ENCODE results near the gene ACSF2.
A peak's percentile ranks its signal among the peaks of the same experiment; 100 is the strongest.
"Not testable (repeated sequence)": the region's sequence is repeated elsewhere in the genome, so short reads cannot be mapped to it uniquely, and the experiment has no call there.

ACSF2 gene

DNA sequence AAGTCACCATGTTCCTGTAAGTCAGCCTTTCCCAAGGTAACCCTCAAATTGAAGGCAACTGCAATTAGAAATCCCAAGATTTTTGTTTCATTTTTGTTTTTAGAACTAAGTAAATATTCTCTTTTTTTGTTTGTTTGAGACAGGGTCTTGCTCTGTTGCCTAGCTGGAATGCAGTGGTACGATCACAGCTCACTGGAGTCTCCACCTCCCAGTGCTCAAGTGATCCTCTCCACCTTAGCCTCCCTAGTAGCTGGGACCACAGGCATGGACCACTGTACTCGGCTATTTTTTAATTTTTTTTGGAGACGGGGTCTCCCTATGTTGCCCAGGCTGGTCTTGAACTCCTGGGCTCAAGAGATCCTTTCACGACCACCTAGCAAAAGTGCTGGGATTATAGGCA is 18.1 kb upstream of the ACSF2 start:
- no peak for ATAC-seq
- DNase-seq: no peak

DNA sequence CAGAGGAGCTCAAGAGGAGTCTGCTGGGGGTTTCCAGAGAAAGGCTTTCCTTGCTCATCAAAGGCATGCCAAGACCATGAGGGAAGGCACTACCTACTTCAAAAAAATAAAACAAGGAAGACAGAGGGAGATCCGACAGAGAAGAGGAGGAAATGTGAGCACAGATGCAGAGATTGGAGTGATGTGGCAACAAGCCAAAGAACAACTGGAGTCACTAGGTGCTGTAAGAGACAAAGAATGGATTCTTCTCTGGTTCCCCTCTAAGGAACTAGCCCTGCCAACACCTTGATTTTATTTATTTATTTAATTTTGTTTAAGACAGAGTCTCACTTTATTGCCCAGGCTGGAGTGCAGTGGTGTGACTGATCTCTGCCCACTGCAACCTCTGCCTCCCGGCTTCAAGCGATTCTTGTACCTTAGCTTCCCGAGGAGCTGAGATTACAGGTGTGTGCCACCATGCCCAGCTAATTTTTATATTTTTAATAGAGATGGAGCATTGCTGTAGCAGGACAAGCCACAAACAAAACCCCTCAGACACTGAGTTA is 13.8 kb upstream of the ACSF2 start:
- DNase-seq (no peak), ATAC-seq (no peak)

DNA sequence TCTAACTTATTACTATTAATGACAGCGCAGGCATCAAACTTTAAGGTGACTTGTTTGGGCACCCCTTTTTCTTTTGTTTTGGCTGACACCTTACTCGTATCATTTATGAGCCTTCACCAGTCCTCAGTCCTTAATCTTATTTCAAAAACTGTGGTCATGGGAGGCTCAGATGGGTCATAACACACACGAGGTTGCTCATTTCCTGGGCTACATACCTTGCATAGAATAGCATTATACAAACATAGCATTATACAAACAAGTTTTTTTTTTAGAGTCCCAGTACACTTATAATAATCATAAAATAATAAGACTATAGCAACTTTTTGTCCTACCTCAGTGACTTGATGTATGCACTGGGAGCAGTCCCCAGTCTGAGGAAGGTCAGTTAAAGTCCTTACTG is 11.2 kb upstream of the ACSF2 start:
- ATAC-seq: no peak
- no peak for DNase-seq

DNA sequence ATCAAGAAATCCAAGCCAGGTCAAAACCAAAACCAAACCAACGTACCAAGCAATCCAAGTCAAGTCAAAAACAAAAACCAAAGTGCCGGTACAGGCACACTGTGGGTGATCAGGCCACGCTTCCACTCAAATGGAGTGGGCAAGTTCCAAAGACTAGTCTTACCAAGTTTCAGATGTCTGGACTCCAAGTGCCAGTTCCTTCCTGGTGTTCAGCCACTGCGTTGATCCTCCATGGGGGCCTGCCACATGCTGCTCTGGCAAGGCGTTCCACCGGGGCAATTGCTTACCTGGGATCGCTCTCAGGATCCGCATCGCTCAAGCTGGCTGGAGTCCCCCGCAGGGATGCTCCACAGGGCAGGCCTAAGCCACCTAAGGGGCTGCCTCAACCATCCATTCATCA is 6.4 kb upstream of the ACSF2 start:
- ATAC-seq: not testable (repeated sequence)

DNA sequence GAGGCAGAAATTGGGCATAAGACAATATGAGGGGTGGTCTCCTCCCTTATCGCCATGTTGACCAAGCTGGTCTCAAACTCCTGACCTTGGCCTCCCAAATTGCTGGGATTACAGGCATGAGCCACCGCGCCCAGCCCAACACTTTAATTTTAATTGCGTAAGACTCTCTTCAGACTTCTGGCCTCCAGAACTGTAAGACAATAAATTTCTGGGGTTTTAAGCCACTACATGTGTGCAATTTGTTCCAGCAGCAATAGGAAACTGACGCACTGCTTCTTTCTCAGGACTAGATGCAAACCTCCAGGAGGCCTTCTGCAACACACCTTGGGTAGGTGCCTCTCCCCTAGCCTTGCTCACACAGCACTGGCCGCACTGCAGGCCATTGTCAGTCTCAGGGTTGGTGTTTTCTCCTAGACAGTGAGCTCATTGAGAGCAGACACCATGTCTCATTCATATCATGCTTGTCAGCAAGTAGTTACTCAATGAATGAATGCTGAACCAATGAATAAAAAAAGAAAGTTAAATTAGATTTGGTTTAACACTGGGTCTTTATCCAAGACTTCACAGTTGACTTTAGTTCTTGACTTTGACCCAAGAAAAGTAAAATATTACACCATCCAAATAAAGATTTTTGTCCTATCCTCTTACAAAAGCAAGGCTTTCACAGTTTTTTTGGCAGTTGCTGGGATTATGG is 5.5 kb upstream of the ACSF2 start:
- DNase-seq (no peak), ATAC-seq (no peak)

More for the DNA sequence above, 6.4 kb upstream of the ACSF2 start:
- DNase-seq: not testable (repeated sequence)

DNA sequence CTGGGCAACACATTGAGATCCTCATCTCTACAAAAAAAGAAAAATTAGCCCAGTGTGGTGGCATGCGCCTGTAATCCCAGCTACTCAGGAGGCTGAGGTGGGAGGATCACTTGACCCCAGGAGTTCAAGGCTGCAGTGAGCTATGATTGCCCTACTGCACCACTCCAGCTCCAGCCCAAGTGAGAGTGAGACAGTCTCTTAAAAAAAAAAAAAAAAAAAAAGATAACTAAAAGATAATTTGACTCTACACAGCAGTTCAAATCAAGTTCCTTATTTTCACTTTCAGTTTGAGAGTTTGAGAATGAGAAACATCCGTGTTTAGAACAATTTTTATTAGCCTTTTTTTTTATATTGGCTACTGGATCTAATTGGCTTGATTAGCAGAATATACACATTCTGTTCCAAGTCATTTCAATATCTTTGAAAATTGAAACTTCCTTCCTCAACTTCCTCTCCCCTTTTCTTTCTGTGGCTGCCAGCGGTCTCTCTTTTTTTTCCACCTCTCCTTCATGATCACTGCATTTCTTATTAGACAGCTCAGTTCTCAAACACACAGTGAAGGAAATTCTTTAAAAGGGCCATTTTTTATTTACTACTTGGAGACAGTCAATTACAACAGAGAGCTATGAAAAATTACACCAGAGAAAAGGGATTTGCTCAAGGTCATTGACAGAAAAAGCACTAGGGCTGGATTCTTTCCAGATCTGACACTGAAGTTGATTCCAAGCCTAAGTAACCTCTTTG is 4.5 kb upstream of the ACSF2 start:
- DNase-seq: no peak

DNA sequence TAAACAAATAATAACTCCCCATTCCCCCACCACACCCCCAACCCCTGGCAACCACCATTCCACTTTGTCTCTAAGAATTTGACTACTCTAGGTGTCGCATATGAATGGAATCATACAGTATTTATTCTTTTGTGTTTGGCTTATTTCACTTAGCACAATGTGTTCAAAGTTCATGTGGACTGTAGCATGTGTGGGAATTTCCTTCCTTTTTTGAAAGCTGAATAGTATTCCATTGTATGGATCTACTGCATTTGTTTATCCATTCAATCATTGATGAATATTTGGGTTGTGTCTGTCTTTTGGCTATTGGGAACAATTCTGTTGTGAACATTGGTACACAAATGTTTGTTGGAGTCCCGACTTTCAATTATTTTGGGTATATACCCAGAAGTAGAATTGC is 3.3 kb upstream of the ACSF2 start:
- DNase-seq (no peak), ATAC-seq (no peak)

More for the DNA sequence above, 4.5 kb upstream of the ACSF2 start:
- ATAC-seq: peak; percentile 42

DNA sequence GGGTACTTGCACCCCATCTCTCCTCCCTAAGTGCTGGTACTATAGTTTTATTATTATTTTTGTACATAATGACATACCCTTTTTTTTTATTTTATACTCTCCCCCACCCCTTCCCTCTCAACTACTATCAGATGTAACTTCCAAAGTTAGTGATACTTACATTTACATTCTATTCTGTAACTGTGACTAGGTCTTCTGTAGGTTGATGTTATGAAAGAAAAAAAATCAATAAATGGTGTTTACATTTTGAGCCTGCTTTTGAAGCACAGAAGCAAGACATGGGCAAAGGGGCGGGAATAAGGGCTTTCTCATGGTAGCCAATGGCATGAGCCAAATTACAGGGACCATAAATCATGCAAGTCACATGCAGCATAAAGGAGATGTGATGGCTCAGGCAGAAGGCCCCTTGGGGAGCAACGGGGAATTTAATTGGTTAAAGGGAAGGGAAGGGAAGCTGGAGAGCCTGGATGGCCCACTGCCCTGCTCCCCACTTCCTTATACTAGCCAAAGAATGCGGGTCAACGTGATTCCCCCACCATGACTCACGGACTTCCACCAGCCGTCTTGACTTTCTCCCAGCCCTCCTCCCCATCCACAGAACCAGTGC is 2.4 kb upstream of the ACSF2 start:
- no peak for DNase-seq
- ATAC-seq: no peak

DNA sequence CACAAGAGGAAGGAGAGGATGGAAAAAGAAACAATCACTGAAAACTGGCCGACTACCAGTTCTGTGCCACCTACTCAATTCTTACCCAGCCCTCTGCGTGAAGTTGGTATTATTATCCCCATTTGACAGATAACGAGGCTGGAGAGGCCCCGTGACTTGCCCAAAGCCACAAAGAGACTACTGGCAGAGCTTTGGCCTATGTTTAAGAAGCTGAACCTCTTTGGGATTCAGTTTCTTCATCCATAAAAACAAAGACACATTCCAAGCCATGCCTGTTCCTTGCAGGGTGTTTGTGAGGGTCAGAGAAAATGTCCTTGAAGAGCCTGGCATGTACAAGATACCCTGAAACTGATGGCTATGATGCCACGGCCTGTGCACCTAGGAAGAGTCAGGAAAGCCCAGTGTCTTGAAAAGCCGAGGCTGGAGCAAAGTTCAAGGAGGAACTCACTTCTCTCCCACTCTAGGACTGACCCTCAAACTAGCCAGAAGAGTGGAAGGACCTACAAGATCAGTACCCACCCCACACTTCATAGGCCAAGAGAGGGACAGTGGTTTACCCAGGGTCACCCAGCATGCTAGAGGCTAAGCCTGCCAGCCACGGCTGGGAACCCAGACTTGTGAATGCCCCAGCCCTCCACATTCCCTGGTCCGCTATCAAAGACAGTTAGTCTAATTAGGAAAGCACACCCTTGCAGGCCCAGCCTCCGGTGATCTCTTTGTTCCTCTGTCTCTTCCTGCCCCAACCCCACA is 1.6 kb upstream of the ACSF2 start:
- DNase-seq: no peak
- no peak for ATAC-seq

DNA sequence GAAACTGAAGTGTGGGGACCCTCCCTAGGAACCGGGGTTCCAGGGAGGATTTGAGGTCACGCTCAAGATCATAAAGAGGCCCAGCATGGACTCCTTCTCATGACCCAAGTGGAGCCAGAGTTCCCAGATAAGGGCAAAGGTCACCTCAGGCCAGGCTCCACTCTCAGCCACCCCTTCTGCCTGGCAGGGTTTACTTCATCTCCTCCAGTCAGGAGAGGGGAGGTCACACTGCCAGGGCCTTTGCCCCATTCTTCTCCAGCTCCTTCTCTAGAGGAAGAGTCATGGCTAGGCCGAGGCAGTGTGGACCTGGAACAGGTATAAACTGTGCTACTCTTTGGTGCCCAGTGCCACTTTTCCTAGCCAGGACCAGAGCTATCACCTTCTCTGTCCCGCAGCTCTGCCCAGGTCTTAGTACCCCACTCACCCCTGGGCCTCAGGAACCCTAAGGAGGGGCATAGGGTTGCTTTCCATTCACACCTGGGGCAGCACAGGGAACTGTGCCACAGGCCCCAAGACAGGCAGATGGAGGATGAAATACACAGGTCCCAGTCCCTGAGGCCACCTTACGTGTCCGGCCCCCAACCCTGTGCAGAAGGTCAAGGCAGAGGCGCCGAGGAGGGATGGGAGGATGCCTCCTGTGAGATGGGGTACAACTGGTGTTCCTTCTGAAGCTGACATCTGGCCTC is 879 bp upstream of the ACSF2 start:
- DNase-seq: no peak
- ATAC-seq: no peak

DNA sequence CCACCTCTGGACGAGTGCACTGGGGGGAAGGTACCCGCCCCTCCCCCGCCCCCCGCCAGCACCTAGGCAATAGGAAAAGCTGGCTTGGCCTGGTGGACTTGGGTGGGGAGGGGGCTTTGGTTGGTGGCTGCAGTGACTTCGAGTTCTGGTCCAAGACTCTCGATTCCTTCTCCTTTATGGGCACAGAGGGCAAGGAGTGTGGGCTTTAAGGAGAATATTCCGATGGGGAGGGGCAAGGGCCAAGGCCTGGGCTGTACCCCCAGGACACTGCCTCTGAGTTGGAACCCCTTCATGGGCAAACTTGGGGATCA is 409 bp downstream of the ACSF2 start:
- peak; percentile 6 for DNase-seq
- no peak for ATAC-seq

DNA sequence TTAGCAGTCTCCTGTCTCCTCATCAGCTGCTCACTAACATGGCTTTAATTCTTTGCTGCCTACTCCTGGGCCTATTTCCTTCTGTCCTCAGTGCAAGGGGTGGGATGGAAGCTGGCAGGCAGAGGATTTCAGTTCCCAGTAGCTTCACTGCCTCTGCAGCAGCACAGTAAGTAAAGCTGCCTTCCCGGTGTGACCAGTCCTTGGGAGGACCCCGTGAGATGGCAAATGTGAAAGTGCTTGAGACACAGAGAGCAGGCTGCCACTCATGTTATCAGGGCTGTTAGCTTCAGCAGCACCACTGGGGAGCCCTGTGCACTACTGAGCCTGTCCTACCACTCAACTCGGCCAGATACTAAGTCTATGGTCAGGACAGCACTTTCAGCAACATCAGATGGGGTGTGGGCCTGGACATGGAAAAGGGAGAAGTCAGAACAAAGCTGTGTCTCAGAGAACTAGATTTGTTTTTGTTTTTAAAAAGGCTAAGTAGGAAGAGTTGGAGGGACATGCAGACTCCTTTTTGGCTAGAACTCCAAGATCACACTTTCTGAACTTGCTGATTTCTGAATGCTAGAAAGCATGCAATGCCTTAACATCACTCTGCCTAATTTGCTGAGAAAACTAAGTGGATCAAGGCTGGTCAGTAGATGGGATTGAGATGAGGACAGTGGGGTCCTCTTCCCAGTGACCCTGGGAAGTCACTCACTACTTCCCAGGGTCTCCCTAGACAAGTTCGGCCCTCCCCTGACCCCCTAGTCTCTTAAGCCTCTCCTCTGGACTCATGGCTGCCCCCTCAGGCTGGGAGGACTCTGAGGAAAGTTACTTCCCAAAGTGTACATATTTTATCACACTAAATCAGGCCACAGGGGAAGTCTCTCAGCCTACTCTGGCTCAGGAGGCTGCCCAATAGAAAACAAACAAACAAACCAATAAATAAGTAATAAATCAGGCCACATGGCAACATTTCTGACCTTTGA is 1.1 kb downstream of the ACSF2 start:
- peak; percentile 51 for ATAC-seq

DNA sequence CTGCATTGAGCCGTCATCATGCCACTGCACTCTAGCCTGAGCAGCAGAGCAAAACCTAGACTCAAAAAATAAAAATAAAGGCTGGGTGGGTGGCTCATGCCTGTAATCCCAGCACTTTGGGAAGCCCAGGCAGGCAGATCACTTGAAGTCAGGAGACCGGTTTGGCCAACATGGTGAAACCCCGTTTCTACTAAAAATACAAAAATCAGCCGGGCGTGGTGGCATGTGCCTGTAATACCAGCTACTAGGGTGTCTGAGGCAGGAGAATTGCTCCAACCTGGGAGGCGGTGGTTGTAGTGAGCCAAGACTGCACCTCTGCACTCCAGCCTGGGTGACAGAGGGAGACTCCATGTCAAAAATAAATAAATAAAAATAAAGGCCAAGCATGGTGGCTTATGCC is 2.1 kb downstream of the ACSF2 start:
- not testable (repeated sequence) for ATAC-seq, DNase-seq

More for the DNA sequence above, 1.1 kb downstream of the ACSF2 start:
- peak; percentile 63 for DNase-seq

DNA sequence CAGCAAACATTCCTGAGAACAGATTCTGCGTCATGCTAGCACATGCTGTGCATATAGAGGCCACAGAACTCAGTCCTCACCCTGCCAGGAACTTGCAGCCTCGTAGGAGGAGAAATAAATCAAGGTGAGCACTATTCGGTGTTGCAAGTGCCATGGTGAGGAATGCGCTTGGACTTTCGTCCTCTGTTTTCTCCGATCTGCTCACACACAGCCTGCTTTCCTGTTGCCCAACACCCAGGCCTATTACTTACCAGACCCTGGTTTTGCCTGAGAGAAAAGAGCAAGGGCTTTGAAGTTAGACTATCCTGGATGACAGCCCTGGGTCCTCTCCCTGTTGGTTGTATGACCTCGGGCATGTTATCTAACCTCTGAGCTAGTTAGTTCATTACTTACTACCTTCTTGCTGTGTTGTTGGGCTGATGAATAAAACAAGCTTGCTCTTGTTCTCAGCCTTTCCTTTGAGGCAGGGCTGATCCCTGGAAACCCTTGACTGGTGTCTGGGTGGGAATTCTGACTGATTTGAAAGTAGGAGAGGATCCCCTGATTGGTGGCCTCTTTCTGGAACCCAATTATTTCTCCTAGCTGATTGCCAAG is 2.9 kb downstream of the ACSF2 start:
- DNase-seq: no peak
- no peak for ATAC-seq

DNA sequence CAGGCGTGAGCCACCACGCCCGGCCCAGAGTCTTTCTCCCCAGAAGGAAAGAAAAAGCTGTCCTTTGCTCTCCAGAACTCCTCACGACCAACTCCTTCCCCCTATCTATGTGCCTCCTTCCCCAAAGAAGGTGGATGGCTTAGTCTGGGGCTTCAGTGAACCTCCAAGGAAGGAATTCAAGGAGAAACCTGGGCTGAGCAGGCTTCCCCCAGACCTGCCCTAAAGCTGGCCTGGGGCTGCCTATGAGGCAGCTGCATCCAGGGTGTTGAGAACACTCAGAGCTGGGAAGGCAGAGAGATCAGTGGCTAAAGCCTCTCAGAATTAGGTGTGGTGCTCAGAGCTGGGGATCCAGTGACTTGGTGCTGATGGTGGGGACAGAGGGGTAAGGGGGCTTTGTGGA is 3.8 kb downstream of the ACSF2 start:
- DNase-seq: no peak
- no peak for ATAC-seq

DNA sequence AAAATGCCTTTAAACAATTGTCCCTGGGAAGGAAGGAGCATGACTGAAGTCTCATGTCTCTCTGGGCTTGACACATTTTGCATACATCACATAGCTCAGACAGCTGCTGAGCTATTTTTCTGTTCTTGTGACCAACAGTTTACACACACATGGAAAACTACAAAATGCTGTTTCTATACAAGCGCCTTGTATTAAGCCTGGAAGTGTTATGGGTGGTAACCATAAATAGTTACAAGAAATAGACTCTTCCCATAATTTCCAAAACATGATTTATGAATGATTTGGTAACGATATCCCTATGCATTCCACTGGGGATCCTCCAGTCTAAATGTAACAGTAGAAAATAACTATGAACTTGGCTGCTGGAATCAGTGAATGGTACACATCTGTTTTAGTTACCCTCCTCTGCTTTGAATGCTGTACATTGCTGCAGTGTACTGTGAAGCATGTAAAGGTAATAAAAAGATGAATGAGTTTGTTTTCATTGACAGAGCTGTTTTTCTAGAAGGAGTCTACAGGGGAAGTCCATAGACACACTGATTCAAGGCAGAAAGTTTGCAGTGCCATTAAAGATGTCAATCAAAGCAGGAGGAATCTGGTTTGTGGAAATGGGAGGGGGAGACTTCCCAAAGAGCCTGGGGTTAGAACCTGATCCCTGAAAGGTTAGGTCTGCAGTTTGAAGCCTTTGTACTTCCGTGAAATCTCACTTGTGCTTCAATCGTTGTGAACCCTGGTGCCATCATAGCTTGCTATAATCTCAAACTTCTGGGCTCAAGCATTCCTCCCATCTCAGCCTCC is 5.0 kb downstream of the ACSF2 start:
- DNase-seq (no peak), ATAC-seq (no peak)

DNA sequence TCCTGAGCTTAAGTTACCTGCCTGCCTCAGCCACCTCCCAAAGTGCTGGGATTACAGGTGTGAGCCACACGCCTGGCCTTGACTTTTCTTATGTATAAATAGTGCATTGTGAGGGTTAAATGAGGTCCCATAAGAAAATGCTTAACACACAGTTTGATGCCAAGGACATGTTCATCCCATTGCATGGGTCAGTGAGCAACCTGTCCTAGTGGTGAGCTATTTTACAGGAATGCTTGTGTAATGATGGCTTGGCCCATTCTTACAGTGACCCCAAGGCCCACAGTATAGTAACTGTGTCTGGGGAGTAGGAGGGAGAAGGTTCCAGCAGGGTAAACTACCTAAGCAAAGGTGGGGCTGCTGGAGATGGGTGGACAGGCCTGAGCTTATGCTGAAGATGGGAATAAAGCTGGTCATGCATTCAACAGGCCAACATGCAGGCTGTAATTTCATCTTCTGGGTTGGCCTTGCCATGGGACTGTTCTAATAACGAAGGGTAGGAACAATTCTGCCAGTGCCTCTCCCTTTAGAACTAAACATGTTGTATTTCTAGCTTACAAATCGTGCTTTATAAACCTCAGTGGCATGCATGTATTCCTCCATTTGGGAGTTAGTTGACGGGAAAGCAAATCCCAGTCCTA is 6.2 kb downstream of the ACSF2 start:
- DNase-seq: no peak
- ATAC-seq: no peak

DNA sequence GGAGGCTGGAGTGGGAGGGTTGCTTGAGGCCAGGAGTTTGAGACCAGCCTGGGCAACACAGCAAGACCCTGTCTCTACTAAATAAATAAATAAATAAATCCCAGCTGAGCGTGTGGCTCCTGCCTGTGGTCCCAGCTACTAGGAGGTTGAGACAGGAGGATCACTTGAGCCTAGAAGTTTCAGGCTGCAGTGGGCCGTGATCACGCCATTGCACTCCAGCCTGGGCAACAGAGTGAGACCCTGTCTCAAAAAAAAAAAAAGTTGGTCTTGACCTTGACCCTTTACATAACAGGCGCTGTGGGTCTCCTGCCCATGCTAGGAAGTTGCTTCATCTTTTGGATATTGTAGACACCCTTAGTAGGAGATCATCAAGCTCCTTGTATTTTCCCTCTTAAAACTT is 11.4 kb downstream of the ACSF2 start:
- no peak for DNase-seq
- no peak for ATAC-seq

DNA sequence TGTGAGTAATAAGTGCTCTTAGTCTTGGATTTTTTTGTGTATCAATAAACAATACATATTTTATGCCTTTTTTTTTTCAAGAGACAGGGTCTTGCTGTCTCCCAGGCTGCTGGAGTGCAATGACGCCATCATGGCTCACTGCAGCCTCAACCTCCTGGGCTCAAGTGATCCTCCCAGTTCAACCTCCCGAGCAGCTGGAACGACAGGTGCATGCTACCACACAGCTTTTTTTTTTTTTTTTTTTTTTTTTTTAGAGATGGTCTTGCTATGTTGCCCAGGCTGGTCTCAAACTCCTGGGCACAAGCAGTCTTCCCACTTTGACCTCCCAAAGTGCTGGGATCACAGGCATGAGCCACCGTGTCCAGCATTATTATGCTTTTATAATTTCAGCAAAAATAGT is 13.0 kb downstream of the ACSF2 start:
- ATAC-seq (no peak), DNase-seq (no peak)
